Measurements from ENCODE around the gene C1QTNF6.

DNA sequence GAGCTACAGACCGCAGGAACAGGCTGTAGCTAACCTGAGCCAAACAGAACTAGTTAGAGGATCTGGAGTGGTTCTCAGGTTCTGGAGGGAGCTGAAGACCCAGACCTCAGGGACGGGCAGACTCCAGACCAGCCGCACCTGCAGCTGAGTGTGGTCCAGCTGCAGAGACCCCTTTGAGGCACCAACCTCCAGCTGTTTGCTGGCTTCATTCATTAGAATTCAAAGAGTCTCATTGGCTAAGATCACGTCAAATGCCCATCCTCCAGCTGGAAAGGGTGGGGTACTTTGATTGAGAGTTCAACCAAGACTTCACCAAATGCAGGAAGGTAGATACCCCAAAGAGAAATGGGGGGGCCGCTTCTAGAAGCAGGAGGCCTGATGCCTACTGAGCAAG is 25.0 kb downstream of the C1QTNF6 start:
- TF ChIP-seq EZH2 (IDR thresholded peaks at IDR 0.05; ENCODE audit: low read depth) = no peak
- TF ChIP-seq, protein P1, sequence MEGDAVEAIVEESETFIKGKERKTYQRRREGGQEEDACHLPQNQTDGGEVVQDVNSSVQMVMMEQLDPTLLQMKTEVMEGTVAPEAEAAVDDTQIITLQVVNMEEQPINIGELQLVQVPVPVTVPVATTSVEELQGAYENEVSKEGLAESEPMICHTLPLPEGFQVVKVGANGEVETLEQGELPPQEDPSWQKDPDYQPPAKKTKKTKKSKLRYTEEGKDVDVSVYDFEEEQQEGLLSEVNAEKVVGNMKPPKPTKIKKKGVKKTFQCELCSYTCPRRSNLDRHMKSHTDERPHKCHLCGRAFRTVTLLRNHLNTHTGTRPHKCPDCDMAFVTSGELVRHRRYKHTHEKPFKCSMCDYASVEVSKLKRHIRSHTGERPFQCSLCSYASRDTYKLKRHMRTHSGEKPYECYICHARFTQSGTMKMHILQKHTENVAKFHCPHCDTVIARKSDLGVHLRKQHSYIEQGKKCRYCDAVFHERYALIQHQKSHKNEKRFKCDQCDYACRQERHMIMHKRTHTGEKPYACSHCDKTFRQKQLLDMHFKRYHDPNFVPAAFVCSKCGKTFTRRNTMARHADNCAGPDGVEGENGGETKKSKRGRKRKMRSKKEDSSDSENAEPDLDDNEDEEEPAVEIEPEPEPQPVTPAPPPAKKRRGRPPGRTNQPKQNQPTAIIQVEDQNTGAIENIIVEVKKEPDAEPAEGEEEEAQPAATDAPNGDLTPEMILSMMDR (conservative IDR thresholded peaks at IDR 0.05) = no peak

Measured in PC-9 (cell line).